Stimulated activated CD8-positive, alpha-beta memory T cell treated with anti-CD3 and anti-CD28 coated beads, Interleukin-4, amount 100 ng/mL, for 24 hours (primary cell): ENCODE data around the gene PLA2G12B.

Source experiments
- DNase-seq: peaks from one replicate; pipeline ENCODE4 v3.0.0-alpha.2; 2020; ENCODE audit warnings: low read depth

Gene PLA2G12B

GRCh38 chr10:72890086-72890485 lies 64.5 kb downstream of the PLA2G12B start:
- no peak for DNase-seq

- no peak for DNase-seq
These were observed 65.2 kb downstream of the PLA2G12B start for GRCh38 chr10:72889391-72889831.

- no peak for DNase-seq
These were observed 66.4 kb downstream of the PLA2G12B start for GRCh38 chr10:72888151-72888638.

GRCh38 chr10:72887043-72887442 lies 67.6 kb downstream of the PLA2G12B start:
- no peak for DNase-seq

- DNase-seq, result no peak
These were observed 68.0 kb downstream of the PLA2G12B start for GRCh38 chr10:72886621-72887020.

GRCh38 chr10:72885953-72886352 lies 68.7 kb downstream of the PLA2G12B start:
- no peak for DNase-seq
